Measurements from ENCODE around the gene SPATA24. TPM values are rescaled to one million over a fixed set of nuclear protein-coding genes. Genes with fewer than 3 reads are reported as not detected.

The SPATA24 gene
- total and polyA plus RNA-seq, 2 experiments from 2014 or later: 16.0 to 20.6 TPM

DNA sequence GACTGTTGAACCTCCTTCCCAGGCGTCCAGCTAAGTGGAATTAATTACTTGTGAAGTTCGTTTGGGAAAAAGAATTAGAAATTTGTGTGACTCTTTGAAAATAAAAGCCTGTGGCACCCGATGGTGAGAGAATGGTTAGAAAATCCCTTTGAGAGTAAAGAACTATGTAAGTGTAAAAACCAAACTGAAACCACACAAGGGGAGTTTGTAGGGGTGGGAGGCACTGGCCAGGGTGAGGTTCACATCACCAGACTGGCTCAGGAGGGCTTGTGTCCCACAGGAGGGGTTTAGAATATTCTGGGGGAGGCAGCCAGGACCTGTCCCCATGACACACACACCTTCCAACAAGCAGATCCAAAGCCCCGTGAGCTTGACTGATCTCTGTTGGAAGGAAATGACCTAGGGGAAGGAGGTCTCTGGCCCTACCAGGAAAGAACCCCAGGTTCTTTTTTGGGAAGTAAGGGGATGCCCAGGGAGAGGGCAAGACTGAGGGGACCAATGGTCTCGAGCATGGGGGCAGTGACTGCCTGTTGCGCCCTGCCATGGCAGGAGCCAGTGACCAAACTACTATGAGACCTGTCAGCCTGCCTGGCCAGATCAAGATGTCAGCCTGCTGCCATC lies 4.3 kb downstream of the SPATA24 start:
- H3K4me1 Mint-ChIP-seq: peaks cover 27% of the 10 kb centered on the region
- Histone ChIP-seq H3K4me3 (no peak overlapping the region), H3K4me1 (ENCODE audit: insufficient read depth) (peaks cover 12% of the 10 kb centered on the region), H3K27ac (ENCODE audit: low read depth) (no peak overlapping the region), H3K4me2 (no peak overlapping the region), H2AFZ (no peak overlapping the region), H3K27me3 (ENCODE audit: insufficient read depth) (peaks cover 17% of the 10 kb centered on the region), H3K79me2 (replicated peaks; ENCODE audit: insufficient read depth) (0 out of 2 replicates have a peak, but pooled peaks cover 3% of the 10 kb centered on the region), H3K9me2 (ENCODE audit: insufficient read depth) (no peaks in the 10 kb centered on the region), H4K20me1 (replicated peaks; ENCODE audit: insufficient read depth) (0 out of 2 replicates have a peak, but pooled peaks cover 5% of the 10 kb centered on the region), H3F3A (replicated peaks; ENCODE audit: low read depth) (peaks cover 23% of the 10 kb centered on the region), H3K36me3 (ENCODE audit: insufficient read depth) (no peaks in the 10 kb centered on the region)
- H3K36me3 Mint-ChIP-seq (ENCODE audit: low read depth): peaks cover 15% of the 10 kb centered on the region
- H3K4me3 Mint-ChIP-seq: no peak overlapping the region
- no peaks in the 10 kb centered on the region for H3K9me3 Mint-ChIP-seq
- ATAC-seq (no peak), DNase-seq (ENCODE audit: low spot score) (no peak)
- no peak overlapping the region for H3K27ac Mint-ChIP-seq
- TF ChIP-seq POLR2AphosphoS5 (IDR thresholded peaks at IDR 0.05; ENCODE audit: low read depth) (no peak), CREB1 (CRISPR knock-in tag; IDR thresholded peaks at IDR 0.05; ENCODE audit: low read depth) (no peak), EZH2phosphoT487 (IDR thresholded peaks at IDR 0.05; ENCODE audit: unreplicated experiment) (no peak), ZNF331 (CRISPR knock-in tag; IDR thresholded peaks at IDR 0.05; ENCODE audit: low read depth) (no peak), STAT1 (IDR thresholded peaks at IDR 0.05; ENCODE audit: unreplicated experiment) (no peak), JUNB (IDR thresholded peaks at IDR 0.05; ENCODE audit: unreplicated experiment) (no peak), ZNF114 (CRISPR knock-in tag; IDR thresholded peaks at IDR 0.05) (no peak), EZH2 (IDR thresholded peaks at IDR 0.05; ENCODE audit: low read depth, unreplicated experiment) (no peak), NANOG (IDR thresholded peaks at IDR 0.05; ENCODE audit: borderline replicate concordance) (no peak)
- TF ChIP-seq, protein P1, sequence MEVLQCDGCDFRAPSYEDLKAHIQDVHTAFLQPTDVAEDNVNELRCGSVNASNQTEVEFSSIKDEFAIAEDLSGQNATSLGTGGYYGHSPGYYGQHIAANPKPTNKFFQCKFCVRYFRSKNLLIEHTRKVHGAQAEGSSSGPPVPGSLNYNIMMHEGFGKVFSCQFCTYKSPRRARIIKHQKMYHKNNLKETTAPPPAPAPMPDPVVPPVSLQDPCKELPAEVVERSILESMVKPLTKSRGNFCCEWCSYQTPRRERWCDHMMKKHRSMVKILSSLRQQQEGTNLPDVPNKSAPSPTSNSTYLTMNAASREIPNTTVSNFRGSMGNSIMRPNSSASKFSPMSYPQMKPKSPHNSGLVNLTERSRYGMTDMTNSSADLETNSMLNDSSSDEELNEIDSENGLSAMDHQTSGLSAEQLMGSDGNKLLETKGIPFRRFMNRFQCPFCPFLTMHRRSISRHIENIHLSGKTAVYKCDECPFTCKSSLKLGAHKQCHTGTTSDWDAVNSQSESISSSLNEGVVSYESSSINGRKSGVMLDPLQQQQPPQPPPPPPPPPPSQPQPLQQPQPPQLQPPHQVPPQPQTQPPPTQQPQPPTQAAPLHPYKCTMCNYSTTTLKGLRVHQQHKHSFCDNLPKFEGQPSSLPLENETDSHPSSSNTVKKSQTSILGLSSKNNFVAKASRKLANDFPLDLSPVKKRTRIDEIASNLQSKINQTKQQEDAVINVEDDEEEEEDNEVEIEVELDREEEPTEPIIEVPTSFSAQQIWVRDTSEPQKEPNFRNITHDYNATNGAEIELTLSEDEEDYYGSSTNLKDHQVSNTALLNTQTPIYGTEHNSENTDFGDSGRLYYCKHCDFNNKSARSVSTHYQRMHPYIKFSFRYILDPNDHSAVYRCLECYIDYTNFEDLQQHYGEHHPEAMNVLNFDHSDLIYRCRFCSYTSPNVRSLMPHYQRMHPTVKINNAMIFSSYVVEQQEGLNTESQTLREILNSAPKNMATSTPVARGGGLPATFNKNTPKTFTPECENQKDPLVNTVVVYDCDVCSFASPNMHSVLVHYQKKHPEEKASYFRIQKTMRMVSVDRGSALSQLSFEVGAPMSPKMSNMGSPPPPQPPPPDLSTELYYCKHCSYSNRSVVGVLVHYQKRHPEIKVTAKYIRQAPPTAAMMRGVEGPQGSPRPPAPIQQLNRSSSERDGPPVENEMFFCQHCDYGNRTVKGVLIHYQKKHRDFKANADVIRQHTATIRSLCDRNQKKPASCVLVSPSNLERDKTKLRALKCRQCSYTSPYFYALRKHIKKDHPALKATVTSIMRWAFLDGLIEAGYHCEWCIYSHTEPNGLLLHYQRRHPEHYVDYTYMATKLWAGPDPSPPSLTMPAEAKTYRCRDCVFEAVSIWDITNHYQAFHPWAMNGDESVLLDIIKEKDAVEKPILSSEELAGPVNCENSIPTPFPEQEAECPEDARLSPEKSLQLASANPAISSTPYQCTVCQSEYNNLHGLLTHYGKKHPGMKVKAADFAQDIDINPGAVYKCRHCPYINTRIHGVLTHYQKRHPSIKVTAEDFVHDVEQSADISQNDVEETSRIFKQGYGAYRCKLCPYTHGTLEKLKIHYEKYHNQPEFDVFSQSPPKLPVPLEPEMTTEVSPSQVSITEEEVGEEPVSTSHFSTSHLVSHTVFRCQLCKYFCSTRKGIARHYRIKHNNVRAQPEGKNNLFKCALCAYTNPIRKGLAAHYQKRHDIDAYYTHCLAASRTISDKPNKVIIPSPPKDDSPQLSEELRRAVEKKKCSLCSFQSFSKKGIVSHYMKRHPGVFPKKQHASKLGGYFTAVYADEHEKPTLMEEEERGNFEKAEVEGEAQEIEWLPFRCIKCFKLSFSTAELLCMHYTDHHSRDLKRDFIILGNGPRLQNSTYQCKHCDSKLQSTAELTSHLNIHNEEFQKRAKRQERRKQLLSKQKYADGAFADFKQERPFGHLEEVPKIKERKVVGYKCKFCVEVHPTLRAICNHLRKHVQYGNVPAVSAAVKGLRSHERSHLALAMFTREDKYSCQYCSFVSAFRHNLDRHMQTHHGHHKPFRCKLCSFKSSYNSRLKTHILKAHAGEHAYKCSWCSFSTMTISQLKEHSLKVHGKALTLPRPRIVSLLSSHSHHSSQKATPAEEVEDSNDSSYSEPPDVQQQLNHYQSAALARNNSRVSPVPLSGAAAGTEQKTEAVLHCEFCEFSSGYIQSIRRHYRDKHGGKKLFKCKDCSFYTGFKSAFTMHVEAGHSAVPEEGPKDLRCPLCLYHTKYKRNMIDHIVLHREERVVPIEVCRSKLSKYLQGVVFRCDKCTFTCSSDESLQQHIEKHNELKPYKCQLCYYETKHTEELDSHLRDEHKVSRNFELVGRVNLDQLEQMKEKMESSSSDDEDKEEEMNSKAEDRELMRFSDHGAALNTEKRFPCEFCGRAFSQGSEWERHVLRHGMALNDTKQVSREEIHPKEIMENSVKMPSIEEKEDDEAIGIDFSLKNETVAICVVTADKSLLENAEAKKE (CRISPR knock-in tag; IDR thresholded peaks at IDR 0.05): no peak
- TF ChIP-seq, protein P2, sequence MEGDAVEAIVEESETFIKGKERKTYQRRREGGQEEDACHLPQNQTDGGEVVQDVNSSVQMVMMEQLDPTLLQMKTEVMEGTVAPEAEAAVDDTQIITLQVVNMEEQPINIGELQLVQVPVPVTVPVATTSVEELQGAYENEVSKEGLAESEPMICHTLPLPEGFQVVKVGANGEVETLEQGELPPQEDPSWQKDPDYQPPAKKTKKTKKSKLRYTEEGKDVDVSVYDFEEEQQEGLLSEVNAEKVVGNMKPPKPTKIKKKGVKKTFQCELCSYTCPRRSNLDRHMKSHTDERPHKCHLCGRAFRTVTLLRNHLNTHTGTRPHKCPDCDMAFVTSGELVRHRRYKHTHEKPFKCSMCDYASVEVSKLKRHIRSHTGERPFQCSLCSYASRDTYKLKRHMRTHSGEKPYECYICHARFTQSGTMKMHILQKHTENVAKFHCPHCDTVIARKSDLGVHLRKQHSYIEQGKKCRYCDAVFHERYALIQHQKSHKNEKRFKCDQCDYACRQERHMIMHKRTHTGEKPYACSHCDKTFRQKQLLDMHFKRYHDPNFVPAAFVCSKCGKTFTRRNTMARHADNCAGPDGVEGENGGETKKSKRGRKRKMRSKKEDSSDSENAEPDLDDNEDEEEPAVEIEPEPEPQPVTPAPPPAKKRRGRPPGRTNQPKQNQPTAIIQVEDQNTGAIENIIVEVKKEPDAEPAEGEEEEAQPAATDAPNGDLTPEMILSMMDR (conservative IDR thresholded peaks at IDR 0.05; ENCODE audit: low read depth in 2 of 2): no peak
- TF ChIP-seq, protein P3, sequence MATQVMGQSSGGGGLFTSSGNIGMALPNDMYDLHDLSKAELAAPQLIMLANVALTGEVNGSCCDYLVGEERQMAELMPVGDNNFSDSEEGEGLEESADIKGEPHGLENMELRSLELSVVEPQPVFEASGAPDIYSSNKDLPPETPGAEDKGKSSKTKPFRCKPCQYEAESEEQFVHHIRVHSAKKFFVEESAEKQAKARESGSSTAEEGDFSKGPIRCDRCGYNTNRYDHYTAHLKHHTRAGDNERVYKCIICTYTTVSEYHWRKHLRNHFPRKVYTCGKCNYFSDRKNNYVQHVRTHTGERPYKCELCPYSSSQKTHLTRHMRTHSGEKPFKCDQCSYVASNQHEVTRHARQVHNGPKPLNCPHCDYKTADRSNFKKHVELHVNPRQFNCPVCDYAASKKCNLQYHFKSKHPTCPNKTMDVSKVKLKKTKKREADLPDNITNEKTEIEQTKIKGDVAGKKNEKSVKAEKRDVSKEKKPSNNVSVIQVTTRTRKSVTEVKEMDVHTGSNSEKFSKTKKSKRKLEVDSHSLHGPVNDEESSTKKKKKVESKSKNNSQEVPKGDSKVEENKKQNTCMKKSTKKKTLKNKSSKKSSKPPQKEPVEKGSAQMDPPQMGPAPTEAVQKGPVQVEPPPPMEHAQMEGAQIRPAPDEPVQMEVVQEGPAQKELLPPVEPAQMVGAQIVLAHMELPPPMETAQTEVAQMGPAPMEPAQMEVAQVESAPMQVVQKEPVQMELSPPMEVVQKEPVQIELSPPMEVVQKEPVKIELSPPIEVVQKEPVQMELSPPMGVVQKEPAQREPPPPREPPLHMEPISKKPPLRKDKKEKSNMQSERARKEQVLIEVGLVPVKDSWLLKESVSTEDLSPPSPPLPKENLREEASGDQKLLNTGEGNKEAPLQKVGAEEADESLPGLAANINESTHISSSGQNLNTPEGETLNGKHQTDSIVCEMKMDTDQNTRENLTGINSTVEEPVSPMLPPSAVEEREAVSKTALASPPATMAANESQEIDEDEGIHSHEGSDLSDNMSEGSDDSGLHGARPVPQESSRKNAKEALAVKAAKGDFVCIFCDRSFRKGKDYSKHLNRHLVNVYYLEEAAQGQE (IDR thresholded peaks at IDR 0.05; ENCODE audit: unreplicated experiment): no peak
- TF ChIP-seq, protein P4, sequence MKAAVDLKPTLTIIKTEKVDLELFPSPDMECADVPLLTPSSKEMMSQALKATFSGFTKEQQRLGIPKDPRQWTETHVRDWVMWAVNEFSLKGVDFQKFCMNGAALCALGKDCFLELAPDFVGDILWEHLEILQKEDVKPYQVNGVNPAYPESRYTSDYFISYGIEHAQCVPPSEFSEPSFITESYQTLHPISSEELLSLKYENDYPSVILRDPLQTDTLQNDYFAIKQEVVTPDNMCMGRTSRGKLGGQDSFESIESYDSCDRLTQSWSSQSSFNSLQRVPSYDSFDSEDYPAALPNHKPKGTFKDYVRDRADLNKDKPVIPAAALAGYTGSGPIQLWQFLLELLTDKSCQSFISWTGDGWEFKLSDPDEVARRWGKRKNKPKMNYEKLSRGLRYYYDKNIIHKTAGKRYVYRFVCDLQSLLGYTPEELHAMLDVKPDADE (IDR thresholded peaks at IDR 0.05): no peak
- peaks cover 18% of the 10 kb centered on the region for H3K27me3 Mint-ChIP-seq (ENCODE audit: insufficient read depth, low read depth, poor library complexity)

All from GM23338 (cell line).